ENCODE results near the gene RAD54L2. TPM values are rescaled to one million over a fixed set of nuclear protein-coding genes. Genes with fewer than 3 reads are reported as not detected.

Gene RAD54L2
- total and polyA plus RNA-seq, 9 of the 15 experiments (the other 6 are each of a cell fraction or from before 2014, with no cell fraction given): 1.3 to 12.2 (median 5.4) TPM

DNA sequence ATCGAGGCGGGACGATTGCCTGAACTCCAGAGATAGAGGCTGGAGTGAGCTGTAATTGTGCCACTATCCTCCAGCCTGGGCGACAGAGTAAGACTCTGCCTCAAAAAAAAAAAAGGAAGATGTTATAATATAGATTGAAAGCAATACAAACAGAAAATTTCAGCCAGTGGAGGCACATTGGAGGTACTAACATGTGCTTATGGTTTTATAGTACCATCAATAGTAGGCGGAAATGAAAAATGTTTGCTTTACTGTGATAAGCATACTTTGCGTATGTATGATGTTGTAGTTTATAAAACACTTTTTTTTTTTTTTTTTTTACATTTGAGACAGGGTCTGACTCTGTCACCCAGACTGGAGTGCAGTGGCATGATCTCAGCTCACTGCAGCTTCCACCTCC lies 8.8 kb downstream of the RAD54L2 start:
- H2AFZ ChIP-seq (ENCODE audit: low read depth, low read length): no peak overlapping the region
- no peak overlapping the region for H3K4me3 ChIP-seq
- ATAC-seq (no peak), DNase-seq (ENCODE audit: extremely low read depth in 1 of 4, low spot score in 3 of 4) (no peak), FAIRE-seq (no peak)
- H3K9me1 ChIP-seq (ENCODE audit: control insufficient read depth, insufficient read depth, low read length): no peaks in the 10 kb centered on the region
- H4K20me1 ChIP-seq (replicated peaks; ENCODE audit: control insufficient read depth, insufficient read depth, low read length): no peaks in the 10 kb centered on the region
- no peaks in the 10 kb centered on the region for H3K27me3 ChIP-seq (ENCODE audit: control insufficient read depth in 2 of 2, insufficient read depth in 2 of 2, low read length in 2 of 2)
- 94% methylated on average over 6 of the region's 6 CpGs for WGBS (ENCODE audit: insufficient coverage, low coverage, missing lambda C conversion rate)
- H3K9ac ChIP-seq (ENCODE audit: insufficient read depth in 1 of 2, low read depth in 2 of 2, low read length in 2 of 2): no peak overlapping the region
- H3K36me3 ChIP-seq (ENCODE audit: control insufficient read depth, insufficient read depth, low read length): peaks cover 12% of the 10 kb centered on the region; the same call in 2 of the 3 replicates
- intact Hi-C loops (cut with micrococcal nuclease) (no loop called here), in situ Hi-C loops (cut with MboI) (no loop called here)
- no peak overlapping the region for H3K27ac ChIP-seq (ENCODE audit: extremely low read depth, low read depth, low read length)
- no peaks in the 10 kb centered on the region for H3K79me2 ChIP-seq (ENCODE audit: control insufficient read depth, insufficient read depth, low read length)
- H3K9me3 ChIP-seq (replicated peaks; ENCODE audit: control insufficient read depth, insufficient read depth, low read depth, low read length): no peaks in the 10 kb centered on the region
- ChIA-PET CTCF (ENCODE audit: low intra/inter-chr PET ratio) (interaction anchor here (0.6 kb wide), 1 partner anchor 175 kb away, joined by 4 read pairs; no protein-coding TSS in a partner anchor), POLR2A (interaction anchor here (1.1 kb wide), 1 partner anchor 12 kb away, joined by 3 read pairs; no protein-coding TSS in a partner anchor)
- TF ChIP-seq, protein P1, sequence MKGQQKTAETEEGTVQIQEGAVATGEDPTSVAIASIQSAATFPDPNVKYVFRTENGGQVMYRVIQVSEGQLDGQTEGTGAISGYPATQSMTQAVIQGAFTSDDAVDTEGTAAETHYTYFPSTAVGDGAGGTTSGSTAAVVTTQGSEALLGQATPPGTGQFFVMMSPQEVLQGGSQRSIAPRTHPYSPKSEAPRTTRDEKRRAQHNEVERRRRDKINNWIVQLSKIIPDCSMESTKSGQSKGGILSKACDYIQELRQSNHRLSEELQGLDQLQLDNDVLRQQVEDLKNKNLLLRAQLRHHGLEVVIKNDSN (CRISPR knock-in tag; IDR thresholded peaks at IDR 0.05): no peak
- TF ChIP-seq ESRRA (IDR thresholded peaks at IDR 0.05; ENCODE audit: borderline replicate concordance, low read depth) (no peak), ZNF431 (CRISPR knock-in tag; IDR thresholded peaks at IDR 0.05) (no peak), ZNF766 (CRISPR knock-in tag; conservative IDR thresholded peaks at IDR 0.05) (no peak), KLF1 (tag; IDR thresholded peaks at IDR 0.05) (no peak), NFATC3 (IDR thresholded peaks at IDR 0.05) (no peak), STAT5B (CRISPR knock-in tag; IDR thresholded peaks at IDR 0.05) (no peak), FUS (optimal IDR thresholded peaks at IDR 0.05; ENCODE audit: low read depth, low read length) (no peak), MYC (IDR thresholded peaks at IDR 0.05; ENCODE audit: low read depth, low read length) (no peak), MYC (CRISPR knock-in tag; IDR thresholded peaks at IDR 0.05; ENCODE audit: borderline replicate concordance, low read depth) (no peak), POLR2A (conservative IDR thresholded peaks at IDR 0.05) (no peak), CSDE1 (IDR thresholded peaks at IDR 0.05) (no peak), IFI16 (CRISPR knock-in tag; IDR thresholded peaks at IDR 0.05) (no peak), ZFX (CRISPR knock-in tag; IDR thresholded peaks at IDR 0.05) (no peak), POLR2B (IDR thresholded peaks at IDR 0.05; ENCODE audit: low read depth, partially characterized antibody) (no peak)
- TF ChIP-seq, protein P2, sequence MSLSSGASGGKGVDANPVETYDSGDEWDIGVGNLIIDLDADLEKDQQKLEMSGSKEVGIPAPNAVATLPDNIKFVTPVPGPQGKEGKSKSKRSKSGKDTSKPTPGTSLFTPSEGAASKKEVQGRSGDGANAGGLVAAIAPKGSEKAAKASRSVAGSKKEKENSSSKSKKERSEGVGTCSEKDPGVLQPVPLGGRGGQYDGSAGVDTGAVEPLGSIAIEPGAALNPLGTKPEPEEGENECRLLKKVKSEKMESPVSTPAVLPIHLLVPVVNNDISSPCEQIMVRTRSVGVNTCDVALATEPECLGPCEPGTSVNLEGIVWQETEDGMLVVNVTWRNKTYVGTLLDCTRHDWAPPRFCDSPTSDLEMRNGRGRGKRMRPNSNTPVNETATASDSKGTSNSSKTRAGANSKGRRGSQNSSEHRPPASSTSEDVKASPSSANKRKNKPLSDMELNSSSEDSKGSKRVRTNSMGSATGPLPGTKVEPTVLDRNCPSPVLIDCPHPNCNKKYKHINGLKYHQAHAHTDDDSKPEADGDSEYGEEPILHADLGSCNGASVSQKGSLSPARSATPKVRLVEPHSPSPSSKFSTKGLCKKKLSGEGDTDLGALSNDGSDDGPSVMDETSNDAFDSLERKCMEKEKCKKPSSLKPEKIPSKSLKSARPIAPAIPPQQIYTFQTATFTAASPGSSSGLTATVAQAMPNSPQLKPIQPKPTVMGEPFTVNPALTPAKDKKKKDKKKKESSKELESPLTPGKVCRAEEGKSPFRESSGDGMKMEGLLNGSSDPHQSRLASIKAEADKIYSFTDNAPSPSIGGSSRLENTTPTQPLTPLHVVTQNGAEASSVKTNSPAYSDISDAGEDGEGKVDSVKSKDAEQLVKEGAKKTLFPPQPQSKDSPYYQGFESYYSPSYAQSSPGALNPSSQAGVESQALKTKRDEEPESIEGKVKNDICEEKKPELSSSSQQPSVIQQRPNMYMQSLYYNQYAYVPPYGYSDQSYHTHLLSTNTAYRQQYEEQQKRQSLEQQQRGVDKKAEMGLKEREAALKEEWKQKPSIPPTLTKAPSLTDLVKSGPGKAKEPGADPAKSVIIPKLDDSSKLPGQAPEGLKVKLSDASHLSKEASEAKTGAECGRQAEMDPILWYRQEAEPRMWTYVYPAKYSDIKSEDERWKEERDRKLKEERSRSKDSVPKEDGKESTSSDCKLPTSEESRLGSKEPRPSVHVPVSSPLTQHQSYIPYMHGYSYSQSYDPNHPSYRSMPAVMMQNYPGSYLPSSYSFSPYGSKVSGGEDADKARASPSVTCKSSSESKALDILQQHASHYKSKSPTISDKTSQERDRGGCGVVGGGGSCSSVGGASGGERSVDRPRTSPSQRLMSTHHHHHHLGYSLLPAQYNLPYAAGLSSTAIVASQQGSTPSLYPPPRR (CRISPR knock-in tag; IDR thresholded peaks at IDR 0.05; ENCODE audit: borderline replicate concordance): no peak
- TF ChIP-seq, protein P3, sequence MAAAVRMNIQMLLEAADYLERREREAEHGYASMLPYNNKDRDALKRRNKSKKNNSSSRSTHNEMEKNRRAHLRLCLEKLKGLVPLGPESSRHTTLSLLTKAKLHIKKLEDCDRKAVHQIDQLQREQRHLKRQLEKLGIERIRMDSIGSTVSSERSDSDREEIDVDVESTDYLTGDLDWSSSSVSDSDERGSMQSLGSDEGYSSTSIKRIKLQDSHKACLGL (CRISPR knock-in tag; IDR thresholded peaks at IDR 0.05; ENCODE audit: borderline replicate concordance, poor library complexity, severe bottlenecking): no peak
- TF ChIP-seq, protein P4, sequence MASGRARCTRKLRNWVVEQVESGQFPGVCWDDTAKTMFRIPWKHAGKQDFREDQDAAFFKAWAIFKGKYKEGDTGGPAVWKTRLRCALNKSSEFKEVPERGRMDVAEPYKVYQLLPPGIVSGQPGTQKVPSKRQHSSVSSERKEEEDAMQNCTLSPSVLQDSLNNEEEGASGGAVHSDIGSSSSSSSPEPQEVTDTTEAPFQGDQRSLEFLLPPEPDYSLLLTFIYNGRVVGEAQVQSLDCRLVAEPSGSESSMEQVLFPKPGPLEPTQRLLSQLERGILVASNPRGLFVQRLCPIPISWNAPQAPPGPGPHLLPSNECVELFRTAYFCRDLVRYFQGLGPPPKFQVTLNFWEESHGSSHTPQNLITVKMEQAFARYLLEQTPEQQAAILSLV (tag; IDR thresholded peaks at IDR 0.05): no peak
- H3K4me2 ChIP-seq (ENCODE audit: insufficient read depth, low read length): no peak overlapping the region
- H3K4me1 ChIP-seq (replicated peaks in 1 of 2; ENCODE audit: control insufficient read depth in 2 of 2, insufficient read depth in 2 of 2, low read length in 2 of 2): no peaks in the 10 kb centered on the region
- BruUV-seq (replicated peaks): no TSS peak

Measured in K562 (cell line).